ENCODE data around the gene GTPBP4. TPM values are rescaled to one million over a fixed set of nuclear protein-coding genes. Genes with fewer than 3 reads are reported as not detected.
A peak's percentile ranks its signal among the peaks of the same experiment; 100 is the strongest.
"Not testable (repeated sequence)": the region's sequence is repeated elsewhere in the genome, so short reads cannot be mapped to it uniquely, and the experiment has no call there.

The GTPBP4 gene
- total RNA-seq, 1 donor from 2014 or later, result 24.7 TPM

- intact Hi-C loops (cut with DNase I), result no loop called here
These were observed 2.0 kb upstream of the GTPBP4 start for GRCh38 chr10:986137-986825.

GRCh38 chr10:986881-987619, 1.2 kb upstream of the GTPBP4 start:
- DNase-seq (no peak), ATAC-seq (ENCODE audit: poor library complexity) (no peak)
- intact Hi-C loops (cut with DNase I), result no loop called here

More at GRCh38 chr10:986137-986825, 2.0 kb upstream of the GTPBP4 start:
- no peak for DNase-seq
- no peak for ATAC-seq (ENCODE audit: poor library complexity)

DNA sequence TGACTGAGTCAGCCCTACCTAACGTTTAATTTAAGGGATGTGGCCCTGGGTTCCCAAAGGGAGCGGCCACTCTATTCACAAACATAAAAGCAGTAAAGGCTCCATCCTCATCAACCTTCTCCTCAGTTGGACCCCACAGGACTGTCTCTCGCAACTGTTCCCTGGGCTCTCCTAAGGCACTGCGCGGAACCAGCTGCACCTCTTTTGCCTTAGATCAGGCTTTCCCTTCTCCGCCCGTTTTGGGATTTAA, 689 bp upstream of the GTPBP4 start:
- DNase-seq, result no peak
- intact Hi-C loops (cut with DNase I), result no loop called here
- peak; percentile 37 for ATAC-seq (ENCODE audit: poor library complexity)

- intact Hi-C loops (cut with DNase I), result no loop called here
- DNase-seq (no peak), ATAC-seq (ENCODE audit: poor library complexity) (no peak)
These were observed 672 bp downstream of the GTPBP4 start for GRCh38 chr10:988667-989545.

DNA sequence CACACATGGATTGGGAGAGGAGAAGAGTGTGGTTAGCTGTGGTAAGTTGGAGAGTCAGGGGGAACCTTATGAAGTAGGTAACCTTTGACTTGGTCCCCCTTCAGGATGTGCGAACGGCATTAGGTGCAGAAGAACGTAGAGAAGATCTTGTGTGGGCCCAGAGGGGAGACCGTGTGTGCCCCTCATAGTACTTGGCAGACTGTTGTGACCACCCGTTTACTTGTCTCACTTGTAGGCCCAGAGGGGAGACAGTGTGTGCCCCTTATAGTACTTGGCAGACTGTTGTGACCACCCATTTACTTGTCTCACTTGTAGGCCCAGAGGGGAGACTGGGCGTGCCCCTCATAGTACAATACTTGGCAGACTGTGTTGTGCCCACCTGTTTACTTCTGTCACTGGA, 2.6 kb downstream of the GTPBP4 start:
- intact Hi-C loops (cut with DNase I), result no loop called here
- ATAC-seq (ENCODE audit: poor library complexity) (no peak), DNase-seq (no peak)

GRCh38 chr10:992467-992866, 4.2 kb downstream of the GTPBP4 start:
- intact Hi-C loops (cut with DNase I), result no loop called here
- ATAC-seq (ENCODE audit: poor library complexity) (no peak), DNase-seq (no peak)

GRCh38 chr10:992871-993270, 4.6 kb downstream of the GTPBP4 start:
- intact Hi-C loops (cut with DNase I), result no loop called here
- ATAC-seq (ENCODE audit: poor library complexity), result no peak
- DNase-seq, result no peak

DNA sequence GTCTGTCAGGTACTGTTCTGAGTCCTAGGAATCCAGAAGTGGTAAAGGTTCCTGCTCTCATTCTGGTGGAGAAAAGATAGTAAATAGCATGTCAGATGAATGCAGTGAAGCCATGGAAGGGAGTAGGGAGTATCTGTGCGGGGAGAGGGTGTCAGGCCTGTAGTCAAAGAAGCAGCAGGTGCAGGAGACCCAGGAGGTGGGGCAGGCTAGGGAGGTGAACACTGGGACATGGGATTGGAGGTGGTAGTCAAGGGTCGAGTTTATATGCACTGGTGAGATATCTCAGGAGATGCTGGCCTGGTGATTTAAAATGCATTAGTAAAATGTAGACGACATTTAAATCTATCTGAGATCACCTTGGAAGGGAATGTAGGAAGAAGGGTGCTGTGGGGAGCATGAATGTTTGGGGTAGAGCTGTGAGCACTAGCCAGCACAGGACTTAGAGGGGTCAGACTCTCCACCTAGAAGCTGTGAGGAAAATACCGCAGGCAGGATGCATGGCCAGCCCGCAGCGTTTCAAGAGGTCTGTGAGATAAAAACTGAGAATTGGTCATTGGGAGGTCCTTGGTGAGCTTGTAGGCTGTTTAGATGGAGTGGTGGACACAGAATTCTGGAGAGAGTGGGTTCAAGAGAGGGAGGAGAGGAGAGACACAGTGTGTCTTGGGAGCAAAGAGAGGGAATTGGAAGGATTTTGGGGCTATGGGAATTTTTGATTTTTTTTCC, 6.8 kb downstream of the GTPBP4 start:
- DNase-seq, result no peak
- intact Hi-C loops (cut with DNase I), result no loop called here
- no peak for ATAC-seq (ENCODE audit: poor library complexity)

GRCh38 chr10:995559-995926, 7.3 kb downstream of the GTPBP4 start:
- intact Hi-C loops (cut with DNase I), result no loop called here
- DNase-seq (no peak), ATAC-seq (ENCODE audit: poor library complexity) (no peak)

DNA sequence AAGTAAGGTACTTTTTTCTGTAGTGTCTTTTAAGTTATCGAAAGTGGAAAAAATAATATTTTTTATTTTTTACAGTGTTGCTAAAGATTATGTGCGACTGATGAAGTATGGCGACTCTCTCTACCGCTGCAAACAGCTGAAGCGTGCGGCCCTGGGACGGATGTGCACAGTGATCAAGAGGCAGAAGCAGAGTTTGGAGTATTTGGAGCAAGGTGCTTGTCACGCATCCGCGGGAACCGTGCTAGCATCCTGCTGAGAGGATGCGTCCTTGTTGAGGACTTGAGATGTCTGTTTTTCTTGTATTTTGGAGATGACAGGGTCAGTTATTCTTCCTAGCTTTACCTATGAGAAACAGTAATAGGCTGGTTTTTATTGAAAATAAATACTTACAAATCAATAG, 7.8 kb downstream of the GTPBP4 start:
- DNase-seq (no peak), ATAC-seq (ENCODE audit: poor library complexity) (no peak)
- intact Hi-C loops (cut with DNase I), result no loop called here

DNA sequence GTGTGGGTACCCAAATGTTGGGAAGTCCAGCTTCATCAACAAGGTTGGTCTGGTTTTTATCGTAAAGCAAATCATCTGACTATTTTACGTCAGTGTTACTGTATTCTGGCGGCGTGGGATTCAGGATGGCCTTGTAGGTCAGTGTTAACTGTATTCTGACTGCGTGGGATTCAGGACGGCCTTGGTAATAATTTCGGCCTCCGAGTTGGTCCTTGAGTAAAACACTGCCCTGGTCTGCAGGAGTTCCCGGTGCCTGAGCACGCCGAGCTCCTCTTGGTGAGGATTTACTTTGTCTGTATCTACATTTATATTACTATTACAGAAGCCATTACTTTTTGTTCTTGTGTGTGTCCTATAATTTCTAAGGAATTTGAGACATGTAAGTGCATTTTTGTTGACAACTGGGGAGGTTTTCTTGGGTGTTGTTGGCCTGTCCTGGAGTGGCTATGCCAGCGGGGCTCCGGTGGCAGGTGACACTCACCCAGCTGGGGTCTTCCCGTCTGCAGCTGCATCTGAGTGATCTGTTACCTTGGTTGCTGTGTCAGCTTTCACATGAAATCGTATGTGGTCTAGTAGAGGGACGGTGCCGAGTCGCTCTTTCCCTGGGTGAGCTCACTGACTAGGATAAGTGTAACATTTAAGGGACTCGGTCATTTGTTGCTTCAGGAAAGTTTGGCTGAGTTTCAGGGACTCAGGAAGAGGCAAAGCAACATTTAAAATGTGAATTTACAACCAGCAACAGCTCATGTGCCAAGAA, 9.2 kb downstream of the GTPBP4 start:
- intact Hi-C loops (cut with DNase I), result no loop called here
- DNase-seq, result no peak

DNA sequence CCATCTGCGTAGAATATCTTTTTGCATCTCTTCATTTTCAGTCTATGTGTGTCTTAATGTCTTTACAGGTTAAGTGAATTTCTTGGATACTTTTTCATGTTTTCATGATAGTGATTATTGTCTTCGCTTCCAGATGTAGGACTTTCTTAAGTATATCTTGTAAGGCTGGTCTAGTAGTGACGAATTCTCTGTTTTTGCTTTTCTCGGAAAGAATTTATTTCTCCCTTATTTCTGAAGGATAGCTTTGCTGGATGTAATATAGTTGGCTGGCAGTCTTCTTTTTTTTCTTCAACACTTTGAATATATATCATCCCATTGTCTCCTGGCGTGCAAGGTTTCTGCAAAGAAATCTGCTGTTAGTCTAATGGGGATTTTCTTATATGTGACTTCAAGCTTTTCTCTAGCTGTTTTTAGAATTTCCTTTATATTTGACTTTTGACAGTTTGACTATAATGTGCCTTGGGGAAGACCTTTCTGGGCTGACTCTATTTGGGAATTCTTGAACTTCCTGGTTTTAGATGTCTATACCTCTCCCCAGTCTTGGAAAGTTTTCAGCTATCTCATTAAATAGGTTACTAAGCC, 14.3 kb downstream of the GTPBP4 start:
- ATAC-seq (ENCODE audit: poor library complexity), result no peak
- no peak for DNase-seq
- intact Hi-C loops (cut with DNase I), result no loop called here

More for the DNA sequence above, 9.2 kb downstream of the GTPBP4 start:
- no peak for ATAC-seq (ENCODE audit: poor library complexity)

GRCh38 chr10:1003884-1004670, 15.8 kb downstream of the GTPBP4 start:
- intact Hi-C loops (cut with DNase I), result no loop called here
- ATAC-seq (ENCODE audit: poor library complexity) (no peak), DNase-seq (no peak)

- no peak for DNase-seq
- no peak for ATAC-seq (ENCODE audit: poor library complexity)
- intact Hi-C loops (cut with DNase I), result no loop called here
These were observed 18.3 kb downstream of the GTPBP4 start for GRCh38 chr10:1006573-1006972.

GRCh38 chr10:1007583-1007982, 19.3 kb downstream of the GTPBP4 start:
- intact Hi-C loops (cut with DNase I), result no loop called here
- DNase-seq (no peak), ATAC-seq (ENCODE audit: poor library complexity) (no peak)

DNA sequence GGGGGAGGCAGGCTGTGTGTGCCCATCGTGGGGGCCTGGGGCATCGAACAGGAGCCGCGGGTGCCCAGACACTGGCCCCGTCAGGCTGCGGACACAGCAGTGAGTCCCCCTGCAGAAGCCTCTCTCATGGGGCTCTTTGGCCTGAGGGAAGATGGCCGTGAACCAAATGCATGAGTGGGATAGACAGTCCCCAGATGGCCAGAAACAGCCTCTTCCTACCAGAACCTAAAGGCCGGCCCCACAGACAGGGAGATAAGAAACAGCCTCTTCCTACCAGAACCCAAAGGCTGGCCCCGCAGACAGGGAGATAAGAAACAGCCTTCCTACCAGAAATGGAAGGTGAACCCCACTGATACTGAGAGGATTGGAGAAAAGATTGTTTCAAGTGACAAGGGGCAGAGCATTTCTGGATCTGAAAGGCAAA, 20.8 kb downstream of the GTPBP4 start:
- DNase-seq (no peak), ATAC-seq (ENCODE audit: poor library complexity) (no peak)
- intact Hi-C loops (cut with DNase I), result no loop called here

GRCh38 chr10:1009947-1010346, 21.7 kb downstream of the GTPBP4 start:
- ATAC-seq (ENCODE audit: poor library complexity); DNase-seq; intact Hi-C loops (cut with DNase I): not testable (repeated sequence)

Data from Right ventricle myocardium superior (tissue), 1 donor.